Karpas-422 (cell line): ENCODE results near the gene POU3F2. TPM values are rescaled to one million over a fixed set of nuclear protein-coding genes. Genes with fewer than 3 reads are reported as not detected.

Experiments used
- DNase-seq: peaks from one replicate; pipeline ENCODE4 v3.0.0-alpha.2; 2015
- H2AFZ ChIP-seq: fragments of 200-600 bp; sonication (generic); 2 replicates; pipeline ENCODE4 v1.6.1; 2014; ENCODE audit warnings: antibody characterized with exemption, low read length, mixed read lengths
- H3K27ac ChIP-seq: fragments of 200-600 bp; sonication (generic); 2 replicates; pipeline ENCODE4 v1.5.1; 2014; ENCODE audit warnings: mild to moderate bottlenecking, low read length, moderate library complexity
- H3K27me3 ChIP-seq: fragments of 200-600 bp; sonication (generic); 2 replicates; pipeline ENCODE4 v1.6.1; 2014; ENCODE audit warnings: low read length, mixed read lengths
- H3K36me3 ChIP-seq: fragments of 200-600 bp; sonication (generic); 2 replicates; pipeline ENCODE4 v1.6.1; 2014; ENCODE audit warnings: low read length, mixed read lengths; ENCODE audit not compliant: insufficient read depth
- H3K4me1 ChIP-seq: fragments of 200-600 bp; sonication (generic); 2 replicates; pipeline ENCODE4 v1.6.1; 2014; ENCODE audit warnings: mild to moderate bottlenecking, low read length, mixed read lengths
- H3K4me2 ChIP-seq: fragments of 200-600 bp; sonication (generic); 2 replicates; pipeline ENCODE4 v1.6.1; 2014; ENCODE audit warnings: low read length, low read depth, mild to moderate bottlenecking; ENCODE audit not compliant: poor library complexity, severe bottlenecking
- H3K4me3 ChIP-seq: fragments of 200-600 bp; sonication (generic); 2 replicates; pipeline ENCODE4 v1.5.1; 2014; ENCODE audit warnings: mild to moderate bottlenecking, antibody characterized with exemption, low read length, mixed read lengths
- H3K79me2 ChIP-seq: fragments of 200-600 bp; sonication (generic); 2 replicates; pipeline ENCODE4 v1.6.1; 2014; ENCODE audit warnings: mild to moderate bottlenecking, low read length, mixed read lengths
- H3K9ac ChIP-seq: fragments of 200-600 bp; sonication (generic); 2 replicates; pipeline ENCODE4 v1.6.0; 2014; ENCODE audit warnings: low read length
- H3K9me2 ChIP-seq: fragments of 200-600 bp; sonication (generic), shearing (Covaris generic); replicated peaks from 2 replicates; pipeline ENCODE4 v1.6.0; 2014; ENCODE audit warnings: mild to moderate bottlenecking, low read length, moderate library complexity; ENCODE audit not compliant: insufficient read depth
- H3K9me3 ChIP-seq: fragments of 300-700, 200-600 bp; sonication (generic); 2 replicates; pipeline ENCODE4 v1.6.1; 2014; ENCODE audit warnings: low read length, mixed read lengths
- H4K20me1 ChIP-seq: fragments of 200-600 bp; sonication (generic); 2 replicates; pipeline ENCODE4 v1.6.1; 2014; ENCODE audit warnings: mild to moderate bottlenecking, antibody characterized with exemption, low read length, low read depth; ENCODE audit not compliant: insufficient read depth
- total RNA-seq: library from RNA; depleted of rRNA; stranded (reverse); fragments of >200 nt; shearing (Covaris generic); gene quantifications from 2 replicates; pipeline ENCODE4 v1.2.3, GENCODE V29; 2014; ENCODE audit warnings: low replicate concordance; rRNA removed

The POU3F2 gene
- total RNA-seq, 1 experiment from 2014 or later, result not detected

- Histone ChIP-seq H3K4me3 (no peak overlapping the region), H3K27me3 (no peaks in the 10 kb centered on the region), H3K9me3 (no peaks in the 10 kb centered on the region), H3K9me2 (no peaks in the 10 kb centered on the region), H3K4me2 (no peak overlapping the region), H3K79me2 (peaks cover 6% of the 10 kb centered on the region; the same call in 1 of the 2 replicates), H3K27ac (no peak overlapping the region), H3K4me1 (no peaks in the 10 kb centered on the region), H3K9ac (no peak overlapping the region), H4K20me1 (no peaks in the 10 kb centered on the region), H2AFZ (no peak overlapping the region), H3K36me3 (peaks cover 33% of the 10 kb centered on the region)
- DNase-seq, result no peak
Measured at GRCh38 chr6:98877250-98877649, 42.9 kb downstream of the POU3F2 start.

GRCh38 chr6:98880486-98880885, 46.1 kb downstream of the POU3F2 start:
- Histone ChIP-seq H3K4me2 (no peak overlapping the region), H3K9me2 (no peaks in the 10 kb centered on the region), H3K36me3 (peaks cover 12% of the 10 kb centered on the region; the same call in 1 of the 2 replicates), H3K27me3 (no peaks in the 10 kb centered on the region), H3K27ac (no peak overlapping the region), H3K4me1 (no peaks in the 10 kb centered on the region), H3K4me3 (no peak overlapping the region), H2AFZ (no peak overlapping the region), H3K79me2 (peaks cover 3% of the 10 kb centered on the region; the same call in 1 of the 2 replicates), H3K9ac (no peak overlapping the region), H3K9me3 (no peaks in the 10 kb centered on the region), H4K20me1 (no peaks in the 10 kb centered on the region)
- no peak for DNase-seq

DNA sequence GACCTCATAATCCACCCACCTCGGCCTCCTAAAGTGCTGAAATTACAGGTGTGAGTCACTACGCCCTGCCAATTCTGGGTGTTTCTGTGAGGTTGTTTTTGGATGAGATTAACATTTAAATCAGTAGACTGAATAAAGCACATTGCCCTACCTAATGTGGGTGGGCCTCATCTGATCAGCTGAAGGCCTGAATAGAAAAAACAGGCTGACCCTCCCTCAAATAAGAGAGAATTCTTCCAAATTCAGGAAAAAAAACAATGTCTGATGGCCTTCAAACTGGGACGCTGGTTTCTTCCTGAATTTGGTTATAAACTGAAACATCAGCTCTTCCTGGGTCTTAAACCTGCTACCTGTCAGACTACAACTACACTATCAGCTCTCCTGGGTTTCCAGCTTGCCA, 51.0 kb downstream of the POU3F2 start:
- H3K4me3 ChIP-seq, result no peak overlapping the region
- H3K4me2 ChIP-seq, result no peak overlapping the region
- no peak overlapping the region for H3K27ac ChIP-seq
- H3K9me3 ChIP-seq, result no peaks in the 10 kb centered on the region
- no peak overlapping the region for H2AFZ ChIP-seq
- no peaks in the 10 kb centered on the region for H3K27me3 ChIP-seq
- H3K36me3 ChIP-seq, result 0 out of 2 replicates have a peak, but pooled peaks cover 5% of the 10 kb centered on the region
- H3K79me2 ChIP-seq, result peaks cover 10% of the 10 kb centered on the region; the same call in 1 of the 2 replicates
- H4K20me1 ChIP-seq, result no peaks in the 10 kb centered on the region
- no peaks in the 10 kb centered on the region for H3K4me1 ChIP-seq
- no peak overlapping the region for H3K9ac ChIP-seq
- no peaks in the 10 kb centered on the region for H3K9me2 ChIP-seq
- no peak for DNase-seq

DNA sequence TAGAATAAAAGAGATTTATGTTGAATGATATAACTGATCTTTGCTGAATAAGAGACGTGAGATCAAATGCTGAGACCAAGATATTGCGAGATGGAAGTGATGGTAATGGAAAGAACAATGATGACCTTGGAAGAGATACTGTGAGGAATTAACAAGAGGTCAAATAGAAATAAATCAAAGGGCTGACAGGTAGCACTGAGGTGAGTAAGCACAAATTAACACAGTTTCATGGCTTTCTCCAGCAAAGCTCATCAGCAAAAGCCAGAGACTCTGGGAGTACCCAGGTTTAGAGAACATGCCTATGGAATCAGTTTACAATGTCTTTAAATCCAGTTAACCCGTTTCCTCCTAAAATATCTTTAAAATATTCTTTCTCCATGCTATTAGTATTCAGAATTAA, 53.3 kb downstream of the POU3F2 start:
- no peak overlapping the region for H3K9ac ChIP-seq
- peaks cover 16% of the 10 kb centered on the region; the same call in 1 of the 2 replicates for H3K36me3 ChIP-seq
- no peaks in the 10 kb centered on the region for H3K27me3 ChIP-seq
- peaks cover 22% of the 10 kb centered on the region for H3K79me2 ChIP-seq
- H3K4me3 ChIP-seq, result no peak overlapping the region
- no peaks in the 10 kb centered on the region for H3K9me2 ChIP-seq
- no peak overlapping the region for H2AFZ ChIP-seq
- H3K4me1 ChIP-seq, result no peaks in the 10 kb centered on the region
- no peaks in the 10 kb centered on the region for H3K9me3 ChIP-seq
- no peak overlapping the region for H3K4me2 ChIP-seq
- H4K20me1 ChIP-seq, result no peaks in the 10 kb centered on the region
- DNase-seq, result no peak
- no peak overlapping the region for H3K27ac ChIP-seq

Other genes with a start within 250 kb of the POU3F2 start
- 12.3 and 32.2 TPM in 2 replicates for gene FBXL4, start 113.4 kb downstream of the POU3F2 start, total RNA-seq